Adrenal gland (tissue), 12 donors: Measurements from ENCODE around the gene AHNAK. TPM values are rescaled to one million over a fixed set of nuclear protein-coding genes. Genes with fewer than 3 reads are reported as not detected.

ENCODE experiments used
- DNase-seq, 7 donors: peaks; one replicate each; pipeline ENCODE4 v3.0.0-alpha.2; 2019 to 2020
- H3K27ac ChIP-seq, 5 donors: fragments of 200-600 bp; sonication (generic) in 4 of 5; 1 replicate in 3 of 5; 2 replicates in 2 of 5; pipeline versions ENCODE4 v1.5.1 to v1.8.0; 2016 to 2020; ENCODE audit warnings: mild to moderate bottlenecking in 1 of 5
- H3K27me3 ChIP-seq: fragments of 200-600 bp; 2 replicates; pipeline ENCODE4 v1.8.0; 2021
- H3K36me3 ChIP-seq, 2 donors: fragments of 200-600 bp; replicated peaks in 1 of 2; 1 replicate in 1 of 2; 2 replicates in 1 of 2; pipeline versions ENCODE4 v1.5.1 to v1.8.0; 2018 to 2022
- H3K4me1 ChIP-seq, 2 donors: fragments of 200-600 bp; replicated peaks in 1 of 2; 1 replicate in 1 of 2; 2 replicates in 1 of 2; pipeline versions ENCODE4 v1.5.1 to v1.8.0; 2018 to 2021
- H3K4me3 ChIP-seq, 4 donors: fragments of 200-600 bp; sonication (generic) in 3 of 4; one replicate each; pipeline ENCODE4 v1.5.1; 2016 to 2018
- H3K9me3 ChIP-seq, 3 donors: fragments of 200-600 bp; sonication (generic) in 1 of 3; replicated peaks in 1 of 3; 1 replicate in 2 of 3; 2 replicates in 1 of 3; pipeline versions ENCODE4 v1.5.1 to v1.8.0; 2016 to 2021
- POLR2A ChIP-seq, 2 donors: fragments of 450-650 bp; IDR thresholded peaks; one replicate each; pipeline ENCODE4 v1.6.1; 2017; ENCODE audit warnings: antibody characterized with exemption in 2 of 2, mild to moderate bottlenecking in 2 of 2, moderate library complexity in 1 of 2
- WGBS, 4 donors: extraction: QIAGEN DNeasy Blood & Tissue Kit in 2 of 4; methylation state at CpG; one replicate each; pipeline versions ENCODE4 v1.1.5 to v1.1.7; 2013 to 2017; 5-methylcytosine and 5-hydroxymethylcytosine counted together
- intact Hi-C, 2 donors: fragments of 100-400 bp; cut with DNase I; formaldehyde crosslinking; loops; one replicate each; pipeline versions ENCODE4 v1.14.1 to v1.15.0; 2022 to 2023
- polyA plus RNA-seq, 3 donors: library from polyadenylated mRNA; stranded (reverse); fragments of 200-250 nt in 2 of 3; fragments of 350-450 nt in 1 of 3; fragmentation: Illumina TruSeq in 1 of 3; extraction: RNeasy Lipid Tissue Mini Kit (QIAGEN cat#74804) in 1 of 3; gene quantifications; one replicate each; pipeline ENCODE4 v1.2.3, GENCODE V29; 2013 to 2014
- total RNA-seq, 9 donors: library from RNA; depleted of rRNA in 4 of 9; stranded (reverse); fragments of >200 nt in 4 of 9; fragments of 120-200 nt in 1 of 9; fragmentation: NEBNext Ultra II Directional in 1 of 9; extraction: Animal tissue kit (Norgen Biotek cat#: 25700) in 1 of 9; gene quantifications; one replicate each; pipeline versions ENCODE4 v1.1.0 to v1.2.4, GENCODE V29; 2013 to 2023
- TF ChIP-seq, protein P1 (sequence below), 6 experiments: fragments of 450-650 bp in 4 of 6; fragments of 200-600 bp in 2 of 6; sonication (generic) in 1 of 6; IDR thresholded peaks; 1 replicate in 5 of 6; 2 replicates in 1 of 6; pipeline versions ENCODE4 v1.5.1 to v1.8.0; 2016 to 2021; ENCODE audit warnings: antibody characterized with exemption in 6 of 6, mild to moderate bottlenecking in 2 of 6, moderate library complexity in 1 of 6
- donor health status: healthy with polysubstance abuse.
- donor health status: Bipolar disorder and iron deficiency.
- donor health status: DM: yes; HTN: yes; CAD: no.
- donor health status: DM: no; HTN: no; CAD: no.
- donor health status: DM: no; HTN: no; CAD: no.
- donor health status: DM: yes; HTN: yes; CAD: no.

Gene AHNAK
- total and polyA plus RNA-seq, 12 donors: 32.0 to 307 (median 175) TPM

DNA sequence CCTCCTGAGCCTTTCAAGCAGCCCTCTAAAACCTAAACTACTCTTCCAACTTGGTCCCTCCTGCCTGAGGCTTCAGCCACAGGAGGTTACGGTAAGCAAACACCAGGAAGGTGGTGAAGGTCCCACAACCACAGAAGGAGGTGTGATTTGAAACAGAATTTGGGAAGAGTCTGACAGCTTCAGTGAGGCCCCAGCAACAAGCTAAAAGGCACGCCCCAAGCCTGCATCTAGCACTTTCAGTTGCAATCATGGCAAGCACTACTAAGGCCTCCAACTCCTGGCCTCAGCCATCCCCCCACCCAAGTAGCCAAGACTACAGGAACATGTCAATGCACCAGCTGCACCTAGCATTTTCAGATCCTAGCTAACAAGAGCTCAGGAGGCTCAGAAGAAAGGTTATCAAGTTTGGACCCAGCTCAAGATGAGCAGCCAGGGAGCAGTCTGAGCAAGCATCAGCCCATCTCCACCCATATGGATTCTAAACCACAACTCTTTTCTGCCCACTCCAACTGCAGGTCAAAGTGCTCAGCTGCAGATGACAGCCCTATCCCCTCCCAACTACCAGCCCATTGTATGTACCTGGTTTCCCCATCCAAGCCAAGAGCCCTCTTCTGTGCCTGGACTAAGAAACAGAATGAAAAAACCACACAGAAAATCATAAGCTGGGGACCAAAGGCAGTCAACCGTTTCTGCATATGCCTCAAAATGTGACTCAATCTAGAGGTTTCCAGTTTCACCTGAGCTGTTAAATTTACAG lies 10.4 kb upstream of the AHNAK start:
- intact Hi-C loops: no loop called here
- H3K27ac ChIP-seq: peak overlapping the region; percentile 15 to 96 (median 74)
- H3K4me1 ChIP-seq: peaks cover 42 to 66% of the 10 kb centered on the region in 2 donors
- peaks cover 0 to 30% of the 10 kb centered on the region in 2 donors for H3K36me3 ChIP-seq
- H3K9me3 ChIP-seq: no peaks in the 10 kb centered on the region
- WGBS, 4 donors: 48 to 73% (median 58%) methylated on average over 3 of the region's 3 CpGs
- H3K4me3 ChIP-seq: no peak overlapping the region
- no peaks in the 10 kb centered on the region for H3K27me3 ChIP-seq
- TF ChIP-seq, protein P1, sequence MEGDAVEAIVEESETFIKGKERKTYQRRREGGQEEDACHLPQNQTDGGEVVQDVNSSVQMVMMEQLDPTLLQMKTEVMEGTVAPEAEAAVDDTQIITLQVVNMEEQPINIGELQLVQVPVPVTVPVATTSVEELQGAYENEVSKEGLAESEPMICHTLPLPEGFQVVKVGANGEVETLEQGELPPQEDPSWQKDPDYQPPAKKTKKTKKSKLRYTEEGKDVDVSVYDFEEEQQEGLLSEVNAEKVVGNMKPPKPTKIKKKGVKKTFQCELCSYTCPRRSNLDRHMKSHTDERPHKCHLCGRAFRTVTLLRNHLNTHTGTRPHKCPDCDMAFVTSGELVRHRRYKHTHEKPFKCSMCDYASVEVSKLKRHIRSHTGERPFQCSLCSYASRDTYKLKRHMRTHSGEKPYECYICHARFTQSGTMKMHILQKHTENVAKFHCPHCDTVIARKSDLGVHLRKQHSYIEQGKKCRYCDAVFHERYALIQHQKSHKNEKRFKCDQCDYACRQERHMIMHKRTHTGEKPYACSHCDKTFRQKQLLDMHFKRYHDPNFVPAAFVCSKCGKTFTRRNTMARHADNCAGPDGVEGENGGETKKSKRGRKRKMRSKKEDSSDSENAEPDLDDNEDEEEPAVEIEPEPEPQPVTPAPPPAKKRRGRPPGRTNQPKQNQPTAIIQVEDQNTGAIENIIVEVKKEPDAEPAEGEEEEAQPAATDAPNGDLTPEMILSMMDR (IDR thresholded peaks at IDR 0.05): no peak
- no peak for TF ChIP-seq POLR2A (IDR thresholded peaks at IDR 0.05)
- DNase-seq: no peak

DNA sequence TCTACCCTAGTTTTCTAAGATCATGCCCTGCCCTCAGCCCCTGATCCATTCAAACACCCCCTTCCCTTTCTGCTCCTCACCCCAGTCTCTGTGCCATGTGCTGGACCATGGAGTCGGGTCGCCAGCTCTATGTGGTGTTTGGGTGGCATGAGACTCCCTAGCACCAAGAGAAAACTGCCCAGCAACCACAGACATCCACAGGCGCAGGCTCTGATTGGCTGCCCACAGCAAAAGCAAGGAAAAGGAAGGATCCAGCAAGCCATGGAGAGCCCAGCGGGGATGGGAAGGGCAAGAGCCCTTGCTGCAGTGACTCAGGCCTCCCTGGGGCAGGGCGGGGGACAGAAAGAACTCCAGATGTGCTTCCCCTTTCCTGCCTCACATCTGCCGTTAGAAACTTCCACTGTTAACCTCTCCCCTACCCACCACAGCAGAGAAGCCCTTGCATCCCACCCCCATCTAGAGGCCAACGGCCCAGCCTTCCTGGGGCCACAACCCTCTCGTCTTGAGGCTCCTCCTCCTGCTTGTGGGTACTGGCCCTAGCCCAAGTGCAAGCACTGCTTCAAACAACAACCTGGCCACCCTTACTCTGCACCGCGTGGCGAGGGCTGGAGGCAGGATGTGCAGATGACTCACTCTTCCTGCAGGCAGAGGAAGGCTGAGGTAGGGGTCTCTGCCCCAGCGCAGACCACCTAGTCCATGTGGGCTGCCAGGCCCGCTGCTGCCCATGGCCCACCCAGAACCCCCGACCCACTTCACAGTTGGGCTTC lies 9.7 kb upstream of the AHNAK start:
- H3K4me3 ChIP-seq: peak overlapping the region in 1 of 4 donors; percentile 12
- WGBS, 4 donors: 0 to 13% (median 10%) methylated on average over 8 to 14 of the region's 14 CpGs
- H3K27ac ChIP-seq: peak overlapping the region; percentile 36 to 96 (median 74)
- H3K27me3 ChIP-seq: no peaks in the 10 kb centered on the region
- peak; percentile 87 to 97 (median 96) for DNase-seq
- H3K36me3 ChIP-seq: peaks cover 0 to 23% of the 10 kb centered on the region in 2 donors
- H3K4me1 ChIP-seq: peaks cover 45 to 74% of the 10 kb centered on the region in 2 donors
- intact Hi-C loops: no loop called here
- no peaks in the 10 kb centered on the region for H3K9me3 ChIP-seq
- peak in 1 of 2 donors; percentile 35 for TF ChIP-seq POLR2A (IDR thresholded peaks at IDR 0.05)
- TF ChIP-seq, protein P1 (IDR thresholded peaks at IDR 0.05): no peak

DNA sequence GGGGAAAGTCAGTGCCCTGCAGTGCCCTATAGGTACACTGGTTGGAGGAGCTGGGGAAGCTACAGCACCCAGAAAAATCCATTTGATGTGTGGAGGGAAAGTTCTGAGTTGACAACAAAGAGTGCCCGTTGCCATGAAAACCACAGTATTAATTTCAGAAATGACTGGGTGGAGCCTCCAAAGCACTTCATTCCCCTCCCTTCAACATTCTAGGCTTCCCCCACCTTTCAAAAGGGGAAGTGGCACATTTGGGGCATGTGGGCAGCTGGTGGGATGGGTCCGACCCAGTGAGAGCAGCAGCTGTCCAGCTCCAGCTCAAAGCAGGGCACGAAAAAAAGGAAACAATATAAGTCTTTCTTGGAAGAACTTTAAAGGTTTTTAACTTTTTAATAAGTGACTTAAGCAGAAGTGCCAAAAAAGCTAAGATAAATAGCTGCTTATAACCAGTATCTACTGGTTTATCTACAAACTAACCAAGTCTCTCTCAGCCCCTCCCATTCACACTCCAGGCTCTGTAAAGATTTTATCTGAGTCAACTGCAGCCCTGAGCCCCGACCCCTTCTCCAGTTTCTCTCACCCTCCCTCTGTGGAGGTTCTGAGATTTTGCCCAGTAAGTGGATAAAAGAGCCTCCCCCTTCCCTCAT lies 9.0 kb upstream of the AHNAK start:
- intact Hi-C loops: no loop called here
- peaks cover 0 to 20% of the 10 kb centered on the region in 2 donors for H3K36me3 ChIP-seq
- no peak for TF ChIP-seq POLR2A (IDR thresholded peaks at IDR 0.05)
- TF ChIP-seq, protein P1 (IDR thresholded peaks at IDR 0.05): no peak
- H3K4me3 ChIP-seq: peak overlapping the region in 1 of 4 donors; percentile 12
- H3K27ac ChIP-seq: peak overlapping the region; percentile 36 to 96 (median 74)
- H3K27me3 ChIP-seq: no peaks in the 10 kb centered on the region
- WGBS, 4 donors: 23 to 41% (median 35%) methylated on average over 4 of the region's 4 CpGs
- no peaks in the 10 kb centered on the region for H3K9me3 ChIP-seq
- DNase-seq: peak in 1 of 7 donors; percentile 44
- peaks cover 41 to 68% of the 10 kb centered on the region in 2 donors for H3K4me1 ChIP-seq
